NOMO-1 treated with DMSO at 0.1 percent for 48 hours (cell line): ENCODE data around the gene CHST3.
"Not testable (repeated sequence)": the region's sequence is repeated elsewhere in the genome, so short reads cannot be mapped to it uniquely, and the experiment has no call there.

Source experiments
- DNase-seq: peaks from one replicate; lab custom pipeline; 2025; ENCODE audit not compliant: unreplicated experiment; lab: John Stamatoyannopoulos, UW

CHST3 gene

DNA sequence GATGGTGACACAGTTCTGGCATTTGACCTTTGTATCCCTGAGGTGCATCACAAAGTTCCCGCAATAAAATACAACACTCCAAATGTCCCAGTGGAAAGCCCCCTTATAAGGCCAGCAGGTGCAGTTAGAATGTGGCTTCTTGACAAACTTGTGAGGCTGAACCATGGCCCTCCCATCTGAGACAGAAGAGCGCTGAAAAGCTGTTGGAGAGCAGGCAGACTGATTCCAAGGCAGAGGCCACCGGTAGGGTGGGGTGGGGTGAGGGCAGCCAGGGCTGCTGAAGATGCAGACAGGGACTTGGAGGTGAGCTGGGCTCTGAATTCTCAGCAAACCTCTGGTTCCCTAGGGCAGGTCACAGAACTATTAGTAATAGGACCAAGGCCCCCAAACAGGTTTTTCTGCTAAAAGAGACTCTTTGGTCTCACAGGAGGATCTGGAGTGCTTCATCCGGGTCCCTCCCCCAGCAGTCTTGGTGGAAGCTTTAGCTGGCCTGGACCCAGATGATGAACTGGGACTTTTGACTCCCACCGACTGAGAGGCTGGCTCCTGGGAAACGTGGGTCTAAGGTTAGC is 15.6 kb upstream of the CHST3 start:
- no peak for DNase-seq

DNA sequence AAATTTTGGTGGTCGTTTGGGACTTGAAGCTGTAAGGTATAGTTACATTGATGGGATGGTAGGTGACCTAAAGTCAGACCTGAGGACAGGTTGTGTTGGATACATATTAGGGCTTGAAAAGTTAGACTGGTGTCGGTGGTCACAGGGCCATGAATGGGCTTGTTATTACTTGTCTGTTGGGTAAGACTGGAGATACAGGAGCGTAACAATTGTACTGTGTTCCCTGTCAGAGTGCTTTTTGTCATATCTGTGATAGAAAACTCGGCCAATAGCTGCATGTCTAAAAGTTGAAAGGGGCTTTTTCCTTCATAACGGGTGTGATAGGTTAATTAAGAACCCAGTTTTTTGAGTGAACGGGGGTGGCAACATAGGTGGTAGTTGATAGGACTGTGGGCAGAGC is 13.5 kb upstream of the CHST3 start:
- DNase-seq = no peak

DNA sequence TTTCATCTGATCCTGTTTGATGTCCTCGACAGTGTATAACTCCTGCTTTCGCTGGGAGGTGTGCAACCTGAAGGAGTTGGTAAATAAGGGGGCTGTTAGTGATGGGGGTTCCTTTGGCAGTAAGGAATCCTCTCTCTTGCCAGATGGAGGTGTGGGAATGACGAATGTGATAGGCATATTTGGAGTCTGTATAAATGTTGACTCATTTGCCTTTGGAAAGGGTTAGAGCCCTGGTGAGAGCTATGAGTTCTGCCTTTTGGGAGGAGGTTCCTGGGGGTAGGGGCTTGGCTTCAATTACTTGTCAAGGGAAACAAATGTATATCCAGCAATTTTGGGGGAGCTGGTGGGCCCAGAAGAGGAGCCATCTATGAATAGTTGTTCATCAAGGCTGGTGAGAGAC is 11.4 kb upstream of the CHST3 start:
- DNase-seq = no peak

DNA sequence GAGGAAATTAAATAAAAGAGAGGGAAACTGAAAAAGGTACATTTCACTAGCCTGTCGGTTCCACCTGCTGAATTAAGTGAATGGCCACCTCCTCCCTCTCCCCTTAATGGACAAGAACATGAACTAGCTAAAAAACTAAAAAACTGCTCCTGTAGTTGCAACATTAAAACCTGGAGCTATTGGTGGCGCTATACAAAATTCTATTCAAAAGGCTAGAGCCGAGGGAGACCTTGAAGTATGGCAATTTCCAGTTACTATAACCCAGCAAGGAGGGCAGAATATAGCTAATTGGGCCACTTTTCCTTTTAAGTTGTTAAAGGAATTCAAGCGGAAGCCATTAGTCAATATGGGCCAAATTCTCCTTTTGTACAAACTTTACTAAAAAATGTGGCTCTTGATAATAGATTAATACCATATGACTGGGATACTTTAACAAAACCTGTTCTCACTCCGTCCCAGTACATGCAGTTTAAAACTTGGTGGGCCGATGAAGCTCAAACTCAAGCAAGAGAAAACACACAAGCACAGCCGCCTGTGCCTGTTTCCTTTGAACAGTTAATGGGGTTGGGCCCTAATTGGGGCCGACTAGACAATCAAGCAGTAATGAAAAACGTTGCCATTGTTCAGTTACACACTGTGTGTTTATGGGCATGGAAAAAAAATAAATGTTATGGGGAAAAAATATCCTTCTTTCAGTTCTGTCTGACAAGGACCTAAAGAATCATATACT is 6.5 kb upstream of the CHST3 start:
- no peak for DNase-seq

DNA sequence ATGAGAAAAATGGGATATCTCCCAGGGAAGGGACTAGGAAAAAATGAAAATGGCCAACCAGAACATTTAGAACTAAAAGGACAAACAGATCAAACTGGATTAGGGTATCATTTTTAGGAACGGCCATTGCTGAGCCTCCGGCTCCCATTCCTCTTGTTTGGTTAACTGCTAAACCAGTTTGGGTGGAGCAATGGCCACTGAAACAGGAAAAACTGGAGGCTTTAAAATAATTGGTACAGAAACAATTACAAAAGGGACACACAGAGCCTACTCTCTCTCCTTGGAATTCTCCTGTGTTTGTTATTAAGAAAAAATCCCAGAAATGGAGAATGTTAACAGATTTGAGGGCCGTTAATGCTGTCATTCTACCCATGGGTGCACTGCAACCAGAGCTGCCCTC is 4.7 kb upstream of the CHST3 start:
- no peak for DNase-seq

DNA sequence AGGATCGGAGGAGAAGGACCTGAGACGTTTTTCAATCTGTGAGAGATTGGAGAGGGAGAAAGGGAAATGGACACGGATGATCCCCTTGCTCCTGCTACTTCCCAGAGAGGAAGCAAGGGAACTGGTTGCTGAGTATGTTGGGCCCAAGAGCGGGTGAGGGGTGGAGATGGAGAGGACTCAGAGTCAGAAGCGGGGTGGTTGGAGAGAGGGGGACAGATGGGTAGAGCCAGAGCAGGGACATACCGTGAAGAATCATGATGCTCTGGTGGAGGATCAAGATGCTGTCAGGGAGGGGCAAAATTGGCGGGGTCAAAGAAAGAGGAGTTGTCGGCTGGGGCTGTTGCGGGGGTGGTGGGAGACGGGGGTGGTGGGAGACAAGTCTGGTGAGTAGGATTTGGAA is 2.4 kb upstream of the CHST3 start:
- DNase-seq = no peak

DNA sequence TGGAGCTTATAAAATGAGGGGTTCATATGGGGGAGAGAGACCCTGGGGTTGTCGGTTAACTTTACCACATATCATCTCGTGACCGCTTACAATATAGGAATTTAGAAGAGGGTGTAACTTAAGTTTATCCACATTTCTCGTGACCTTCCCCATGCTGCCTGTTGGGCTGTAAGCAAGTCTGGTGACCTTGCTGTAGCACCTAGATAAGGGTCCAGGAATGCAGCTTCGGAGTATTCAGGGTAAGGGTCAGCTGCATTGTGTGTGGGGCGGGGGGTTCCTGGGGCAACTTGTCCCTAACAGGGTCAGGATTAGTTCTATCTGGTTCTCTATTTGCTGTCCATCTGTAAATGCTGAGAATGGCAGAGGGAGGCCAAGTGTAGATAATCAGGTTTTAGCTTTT is 1.3 kb upstream of the CHST3 start:
- no peak for DNase-seq

DNA sequence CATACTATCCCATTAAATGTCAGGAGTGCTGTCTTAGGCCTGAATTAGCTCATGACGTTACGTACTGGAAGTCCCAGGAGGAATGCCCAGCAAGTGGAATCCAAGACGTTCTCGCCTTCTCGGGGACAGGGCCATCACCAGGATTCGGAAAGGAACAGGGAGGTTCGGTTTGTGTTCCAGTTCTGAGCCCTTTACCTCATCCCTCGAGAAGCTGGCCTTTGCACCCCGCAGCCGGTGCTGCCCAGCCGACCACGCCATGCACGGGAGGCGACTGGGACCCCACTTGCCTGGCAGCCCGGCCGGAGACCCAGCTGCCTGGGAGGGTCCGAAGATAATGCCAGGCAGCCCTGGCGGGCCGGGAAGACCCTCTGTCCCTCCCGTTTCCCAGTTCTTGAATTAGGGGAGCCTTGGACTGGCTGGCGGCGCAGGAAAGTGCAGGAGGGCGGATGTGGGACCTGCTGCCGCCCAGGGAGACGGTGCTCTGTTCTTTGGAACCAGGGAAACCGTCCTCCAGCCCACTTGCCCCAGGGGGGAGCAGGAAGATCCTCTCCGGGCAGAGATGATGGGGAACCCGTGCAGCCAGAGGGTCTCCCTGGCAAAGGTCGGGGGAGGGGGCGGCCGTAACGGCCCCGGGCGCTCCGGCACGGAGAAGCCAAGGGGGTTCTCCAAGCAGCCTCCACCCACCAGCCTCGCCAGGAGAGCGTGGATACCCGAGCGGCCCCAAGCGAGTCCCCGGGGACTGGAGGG is 671 bp upstream of the CHST3 start:
- no peak for DNase-seq

DNA sequence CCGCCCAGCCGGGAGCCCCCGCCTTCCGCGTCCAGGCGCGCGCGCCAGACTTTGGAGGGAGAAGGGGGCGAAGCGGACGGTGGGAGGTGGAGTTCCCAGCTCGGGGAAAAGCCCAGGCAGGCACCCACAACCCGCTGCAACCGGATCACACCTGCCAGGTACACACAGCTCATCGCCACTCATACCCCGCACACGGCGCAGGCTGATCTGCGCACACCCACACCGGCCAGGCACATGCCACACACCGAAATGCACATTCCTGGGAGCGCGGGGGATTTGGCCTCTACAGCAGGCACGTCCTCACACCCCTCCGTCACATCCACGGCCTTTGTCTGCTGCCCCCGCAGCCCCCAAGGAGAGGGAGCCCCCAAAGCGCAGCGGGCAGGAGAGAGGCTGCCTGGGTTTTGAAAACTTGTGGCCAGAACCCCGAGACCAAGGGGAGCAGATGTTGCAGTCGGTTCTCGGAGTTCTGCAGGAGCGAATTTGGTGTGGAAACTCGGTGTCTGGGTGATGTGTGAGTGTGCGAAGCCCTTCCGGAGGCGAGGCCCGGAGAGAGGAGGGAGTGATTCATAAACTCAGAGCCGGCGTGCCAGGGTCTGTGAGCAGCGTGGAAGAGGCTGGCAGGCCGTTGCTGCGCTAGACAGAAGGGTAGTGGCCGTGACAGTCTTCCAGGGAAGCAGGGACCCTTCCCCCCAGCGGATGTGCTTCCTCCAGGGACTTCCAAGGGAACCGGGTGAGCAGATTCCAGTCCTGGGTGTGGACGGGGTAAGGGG is 734 bp downstream of the CHST3 start:
- no peak for DNase-seq

DNA sequence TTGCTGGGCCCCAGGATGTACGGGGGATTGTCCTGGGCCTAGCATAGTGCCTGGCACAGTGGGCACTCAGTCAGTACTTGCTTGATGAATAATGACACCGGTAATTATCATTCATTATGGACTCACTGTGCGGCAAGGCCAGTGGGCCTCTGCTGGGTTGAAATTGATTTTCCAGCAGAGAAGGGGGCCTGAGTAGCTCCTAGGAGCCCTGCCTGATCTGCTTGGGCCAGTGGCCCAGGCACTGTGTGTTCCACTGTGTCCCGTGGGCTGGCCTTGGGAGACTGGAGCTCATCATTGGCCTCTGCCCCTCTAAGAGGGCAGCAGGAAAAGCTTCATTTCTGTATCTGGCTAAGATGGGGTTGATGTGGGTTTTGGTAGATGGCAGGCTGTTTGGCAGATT is 1.4 kb downstream of the CHST3 start:
- no peak for DNase-seq

DNA sequence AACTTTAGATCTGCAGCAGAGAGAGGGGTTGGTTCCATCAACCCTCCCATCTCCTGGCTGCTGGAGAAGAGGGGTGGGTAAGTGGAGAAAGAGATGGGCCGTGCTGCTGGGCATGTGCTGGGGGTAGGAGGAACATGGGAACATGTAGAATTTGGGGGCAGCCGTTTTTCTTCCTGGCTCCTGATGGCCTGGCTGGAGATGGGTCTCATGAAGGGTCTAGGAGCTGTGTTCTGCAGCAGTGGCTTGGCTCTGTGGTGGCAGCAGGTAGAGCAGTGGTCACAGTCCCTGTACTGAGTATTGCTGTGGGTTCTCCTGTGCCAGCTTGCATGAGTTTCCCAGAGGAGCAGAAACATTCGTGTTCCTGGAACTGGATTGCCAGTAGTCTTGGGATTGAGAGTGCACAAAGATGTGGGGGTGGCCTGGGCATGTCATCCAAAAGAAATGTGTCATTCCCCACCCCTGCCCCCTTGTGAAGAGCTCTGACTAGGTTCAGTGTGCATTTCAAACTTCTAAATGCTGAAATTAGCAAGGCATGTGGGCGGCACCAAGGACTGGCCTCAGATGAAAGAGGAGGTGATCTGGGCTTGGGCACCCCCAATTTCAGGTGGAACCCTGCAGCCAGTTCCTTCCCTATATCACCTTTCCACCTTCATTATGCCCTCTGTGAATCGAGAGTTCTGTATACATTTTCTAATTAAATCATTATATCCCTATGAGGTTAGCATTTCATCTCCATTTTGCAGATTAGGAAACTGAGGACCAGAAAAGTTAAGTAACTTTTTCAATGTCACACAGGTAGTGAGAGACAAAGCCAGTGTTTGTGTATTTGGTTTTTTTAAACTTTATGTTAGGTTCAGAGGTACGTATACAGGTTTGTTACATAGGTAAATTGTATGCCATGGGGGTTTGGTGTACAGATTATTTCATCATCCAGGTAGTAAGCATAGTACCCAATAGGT is 2.1 kb downstream of the CHST3 start:
- DNase-seq = no peak

DNA sequence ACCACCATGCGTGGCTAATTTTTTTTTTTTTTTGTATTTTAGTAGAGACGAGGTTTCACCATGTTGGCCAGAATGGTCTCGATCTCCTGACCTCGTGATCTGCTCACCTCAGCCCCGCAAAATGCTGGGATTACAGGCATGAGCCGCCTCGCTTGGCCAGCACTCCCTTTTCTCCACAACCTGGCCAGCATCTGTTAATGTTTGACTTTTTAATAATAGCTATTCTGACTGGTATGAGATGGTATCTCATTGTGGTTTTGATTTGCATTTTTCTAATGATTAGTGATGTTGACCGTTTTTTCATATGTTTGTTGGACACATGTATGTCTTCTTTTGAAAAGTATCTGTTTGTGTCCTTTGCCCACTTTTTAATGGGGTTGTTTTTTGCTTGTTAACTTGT is 3.8 kb downstream of the CHST3 start:
- DNase-seq = not testable (repeated sequence)

DNA sequence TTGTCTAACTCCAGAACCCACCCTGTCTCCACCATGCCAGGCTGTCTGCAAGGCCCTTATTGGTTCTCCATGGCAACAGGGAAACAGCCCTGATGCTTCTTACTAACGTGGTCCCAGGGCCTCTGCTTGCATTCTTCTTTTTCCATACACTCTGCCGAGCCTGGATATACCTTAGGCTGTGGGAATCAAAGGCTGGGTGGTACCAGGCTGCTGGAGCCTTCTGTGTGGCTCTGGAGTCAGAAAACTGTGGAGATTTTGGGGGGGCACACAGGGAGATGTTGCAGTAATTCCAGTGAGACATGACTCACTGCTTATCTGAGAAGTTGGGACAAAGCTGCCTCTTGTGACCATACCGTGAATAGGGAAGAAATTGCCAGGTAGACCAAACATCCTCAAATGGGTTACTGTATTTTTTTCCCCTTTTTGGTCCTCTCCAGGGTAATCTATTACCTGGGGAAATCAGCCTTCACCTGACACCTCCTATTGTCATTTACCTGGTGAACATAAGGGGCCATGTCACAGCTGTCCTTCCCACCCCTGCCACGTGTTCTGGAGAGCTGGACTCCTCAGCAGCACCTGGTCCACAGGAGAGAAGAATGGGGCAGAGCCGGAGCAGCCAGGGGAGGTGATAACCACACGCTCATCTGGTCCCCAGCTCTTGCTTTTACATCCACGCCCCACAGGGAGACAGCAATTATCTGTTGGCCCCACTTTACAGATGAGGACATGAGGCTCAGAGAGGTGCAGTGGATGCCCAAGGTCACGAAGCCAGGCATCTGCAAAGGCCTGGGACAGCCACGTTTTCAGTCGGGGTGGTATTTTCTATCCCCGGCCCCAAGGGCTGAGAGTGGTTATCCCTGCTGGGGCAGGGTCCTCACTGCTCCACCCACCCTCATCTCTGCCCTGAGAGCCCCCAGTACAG is 4.6 kb downstream of the CHST3 start:
- DNase-seq = no peak

DNA sequence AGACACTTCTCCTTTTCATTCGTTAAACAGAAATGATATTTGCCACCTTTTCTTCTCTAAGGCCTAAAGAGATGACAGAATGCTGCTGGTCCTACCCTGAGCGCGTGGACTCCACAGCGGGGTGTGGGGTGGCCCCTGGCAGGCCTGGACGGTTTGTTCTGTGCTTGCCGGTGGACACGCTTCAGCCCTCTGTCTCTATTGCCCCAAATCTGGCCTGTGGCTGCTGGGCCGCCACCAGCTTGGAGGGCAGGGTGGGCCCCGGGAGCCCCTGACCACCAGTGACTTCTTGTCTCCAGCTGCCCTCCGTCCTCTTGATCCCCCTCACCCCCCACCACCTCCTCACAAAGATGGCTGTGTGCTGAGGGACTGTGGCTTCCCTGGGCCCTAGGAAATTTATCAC is 5.7 kb downstream of the CHST3 start:
- DNase-seq = no peak

DNA sequence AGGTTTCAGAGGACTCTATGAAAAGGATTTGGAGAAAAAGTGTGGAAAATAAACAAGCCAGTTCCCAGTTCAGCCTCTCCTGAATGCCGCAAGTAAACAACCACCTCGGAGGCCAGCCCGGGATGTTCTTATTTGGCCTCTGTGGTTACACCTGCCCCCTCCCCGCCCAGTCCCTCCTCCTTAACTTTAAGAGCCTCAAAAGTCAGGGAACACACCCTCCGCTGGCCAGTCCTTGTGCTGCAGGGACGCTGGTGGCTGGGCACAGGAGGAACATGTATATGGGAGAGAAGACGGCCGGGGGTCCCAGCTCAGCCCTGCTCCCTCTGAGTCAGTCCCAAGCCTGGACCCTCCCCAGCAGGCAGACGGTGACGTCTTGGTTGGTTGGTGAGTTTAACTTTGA is 6.1 kb downstream of the CHST3 start:
- DNase-seq = no peak

DNA sequence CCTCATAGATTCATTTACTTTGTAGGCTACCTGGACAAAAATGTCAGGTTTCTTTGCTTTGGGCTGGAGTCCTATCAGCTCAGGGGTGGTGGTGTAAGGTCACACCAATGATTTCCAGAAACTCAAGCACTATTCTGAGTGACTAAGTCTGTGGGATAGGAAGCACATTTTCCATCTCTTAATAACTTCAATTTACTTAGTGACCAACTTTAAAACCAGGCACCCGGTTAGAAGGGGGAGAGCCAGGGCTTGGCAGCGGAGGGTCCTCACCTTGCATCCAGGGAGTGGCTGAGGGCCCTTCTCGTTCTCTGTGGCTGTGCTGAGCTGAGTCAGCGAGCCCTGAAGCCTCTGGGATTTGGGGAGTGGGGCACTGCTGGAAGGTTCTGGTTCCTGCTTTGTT is 6.7 kb downstream of the CHST3 start:
- DNase-seq = no peak

DNA sequence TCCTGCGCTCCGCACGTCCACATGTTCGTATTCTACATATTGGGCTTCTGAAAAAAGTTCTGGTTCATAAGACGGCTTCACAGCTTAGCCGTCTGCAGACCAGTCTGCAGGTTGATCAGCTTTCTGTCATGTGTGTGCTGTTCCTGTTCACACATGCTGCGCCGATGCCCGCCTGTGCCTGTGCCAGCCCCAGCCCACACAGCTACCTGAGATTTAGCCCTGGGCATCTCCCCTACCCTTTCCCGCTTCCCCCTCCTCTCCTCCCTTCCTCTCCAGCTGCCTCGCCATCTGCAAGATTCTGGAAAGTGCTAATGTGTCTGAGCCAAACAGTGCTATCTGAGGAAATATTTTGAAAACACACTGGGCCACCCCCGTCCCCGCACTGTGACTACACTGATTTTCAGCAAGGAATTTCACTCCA is 7.1 kb downstream of the CHST3 start:
- no peak for DNase-seq

DNA sequence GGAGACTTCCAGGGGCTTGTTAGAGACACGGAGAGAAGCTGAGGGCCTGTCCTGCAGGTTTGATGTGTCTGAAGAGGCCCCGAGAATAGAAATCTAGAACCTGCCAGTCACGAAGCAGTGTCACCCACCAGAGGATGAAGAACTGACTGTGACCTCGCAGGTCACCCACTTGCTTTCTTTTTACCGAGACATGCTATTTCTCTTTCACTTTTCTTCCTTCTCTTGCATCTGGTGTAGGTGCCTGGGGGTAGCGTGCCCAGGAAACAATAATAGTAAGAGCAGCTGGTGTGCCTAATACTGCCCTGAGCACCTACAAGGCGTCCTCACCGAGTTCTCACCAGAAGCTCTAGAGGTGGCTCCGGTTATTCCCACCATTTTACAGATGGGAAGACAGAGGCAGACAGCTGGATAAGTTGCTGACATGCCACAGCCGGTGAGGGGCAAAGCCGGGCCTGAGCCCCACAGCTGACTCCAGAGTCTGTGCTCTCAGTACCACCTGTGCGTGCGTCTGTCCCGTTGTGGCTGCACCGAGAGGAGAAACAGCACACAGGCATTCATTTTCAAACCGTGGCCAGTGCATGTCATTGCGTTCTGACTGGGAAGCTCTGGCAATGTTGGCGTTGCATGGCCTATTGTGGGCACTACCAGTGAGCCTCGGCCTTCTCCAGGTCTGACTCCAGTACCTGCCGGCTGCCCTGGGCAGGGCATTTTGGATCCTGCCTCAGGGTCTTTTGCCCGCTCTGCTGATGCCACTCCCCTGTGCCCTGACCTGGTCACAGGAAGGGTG is 7.8 kb downstream of the CHST3 start:
- DNase-seq = no peak
